H1 (cell line): ENCODE data around the gene NHLH1. TPM values are rescaled to one million over a fixed set of nuclear protein-coding genes. Genes with fewer than 3 reads are reported as not detected.

Experiments used
- CEBPB ChIP-seq: IDR thresholded peaks from 2 replicates; pipeline ENCODE4 v1.6.1; 2012; ENCODE audit warnings: low read depth, low read length
- CHD7 ChIP-seq: fragments of 300-600 bp; sonication (generic); IDR thresholded peaks from 2 replicates; pipeline ENCODE4 v1.7.1; 2012; ENCODE audit warnings: low read length, moderate library complexity, mild to moderate bottlenecking, inconsistent platforms; ENCODE audit not compliant: insufficient replicate concordance
- JUN ChIP-seq: IDR thresholded peaks from 2 replicates; pipeline ENCODE4 v1.6.1; 2011; ENCODE audit warnings: low read depth, mild to moderate bottlenecking, improper control_type of control experiment, low read length
- KDM4A ChIP-seq: IDR thresholded peaks from one replicate; pipeline ENCODE4 v1.7.1; 2012; ENCODE audit warnings: low read depth, mild to moderate bottlenecking, moderate library complexity, low read length, inconsistent platforms; ENCODE audit not compliant: severe bottlenecking
- SP1 ChIP-seq: IDR thresholded peaks from 2 replicates; pipeline ENCODE4 v1.6.1; 2011; ENCODE audit warnings: low read depth, low read length
- TCF12 ChIP-seq: IDR thresholded peaks from 2 replicates; pipeline ENCODE4 v1.6.1; 2011; ENCODE audit warnings: low read depth, mild to moderate bottlenecking, low read length
- YY1 ChIP-seq: IDR thresholded peaks from 2 replicates; pipeline ENCODE4 v1.6.1; 2011; ENCODE audit warnings: low read depth, mild to moderate bottlenecking, low read length
- ZNF274 ChIP-seq: IDR thresholded peaks from 2 replicates; pipeline ENCODE4 v1.7.0; 2012; ENCODE audit warnings: low read length, borderline replicate concordance; ENCODE audit errors: extremely low read depth
- polyA plus RNA-seq, 7 experiments: library from polyadenylated mRNA; depleted of rRNA in 3 of 7; stranded (reverse) in 5 of 7; unstranded in 2 of 7; fragments of >200 nt in 5 of 7; fragments of 200-250 nt in 2 of 7; gene quantifications; 1 replicate in 5 of 7; 2 replicates in 1 of 7; 4 replicates in 1 of 7; pipeline versions ENCODE4 v1.2.1 to v1.2.3, GENCODE V29; 2011 to 2013; ENCODE audit warnings: missing spikeins in 2 of 7, mixed read lengths in 2 of 7
- total RNA-seq: library from RNA; stranded (reverse); fragmentation: NEBNext Ultra II Directional; extraction: Animal tissue kit (Norgen Biotek cat#: 25700); gene quantifications from 2 replicates; pipeline ENCODE4 v1.2.1, GENCODE V29; 2021

The NHLH1 gene
- total and polyA plus RNA-seq, 2 of the 8 experiments (the other 6 are each of a cell fraction or from before 2014, with no cell fraction given): 0.39 to 0.91 TPM

DNA sequence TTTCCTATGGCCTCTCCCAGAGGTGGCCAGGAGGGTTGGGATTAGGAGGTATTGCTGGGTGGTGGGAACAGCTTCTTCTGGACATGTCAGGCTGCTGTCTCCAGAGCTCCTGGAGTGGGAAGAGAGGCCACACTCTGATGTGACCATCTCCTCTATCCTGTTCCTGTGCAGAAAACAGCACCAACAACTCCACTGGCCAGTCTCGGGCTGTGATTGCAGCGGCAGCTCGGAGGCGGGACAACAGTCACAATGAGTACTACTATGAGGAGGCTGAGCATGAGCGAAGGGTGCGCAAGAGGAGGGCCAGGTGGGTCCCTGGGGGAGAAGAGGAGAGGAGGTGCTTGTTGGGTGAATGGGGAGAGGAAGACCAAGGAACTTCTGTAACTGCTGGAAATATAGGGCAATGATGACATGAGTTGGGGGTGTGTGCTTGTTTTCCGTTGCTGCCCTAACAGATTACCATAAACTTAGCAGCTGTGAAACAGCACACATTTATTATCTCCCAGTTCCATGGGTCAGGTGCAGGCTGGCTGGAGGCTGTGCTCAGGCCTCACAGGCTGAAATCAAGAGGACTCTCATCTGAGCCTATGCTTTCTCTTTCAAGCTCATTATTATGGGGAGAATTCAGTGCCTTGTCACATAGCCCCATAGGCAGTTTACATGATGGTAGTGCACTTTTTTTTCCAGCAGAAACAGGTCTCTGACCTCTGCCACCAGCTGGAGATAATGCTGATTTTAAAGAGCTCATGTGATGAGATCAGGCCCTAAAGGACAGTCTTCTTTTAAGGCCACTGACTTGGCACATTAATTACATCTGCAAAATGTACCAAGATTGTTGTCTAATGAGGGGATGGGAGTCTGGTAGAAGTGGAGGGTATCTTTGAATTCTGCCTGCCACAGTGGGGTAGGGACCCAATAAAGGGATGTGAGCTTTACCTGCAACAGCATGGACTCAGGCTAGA, 54.3 kb downstream of the NHLH1 start (continued):
- no peak for TF ChIP-seq SP1
- no peak for TF ChIP-seq KDM4A
- no peak for TF ChIP-seq JUN
- TF ChIP-seq CEBPB: no peak
- TF ChIP-seq CHD7: no peak
- TF ChIP-seq YY1: no peak
- no peak for TF ChIP-seq TCF12
- no peak for TF ChIP-seq ZNF274
